Activated CD8-positive, alpha-beta memory T cell treated with anti-CD3 and anti-CD28 coated beads for 24 hours (primary cell): Measurements from ENCODE around the gene AFF2.

ENCODE experiments used
- DNase-seq: peaks from one replicate; pipeline ENCODE4 v3.0.0-alpha.2; 2020

Gene AFF2

DNA sequence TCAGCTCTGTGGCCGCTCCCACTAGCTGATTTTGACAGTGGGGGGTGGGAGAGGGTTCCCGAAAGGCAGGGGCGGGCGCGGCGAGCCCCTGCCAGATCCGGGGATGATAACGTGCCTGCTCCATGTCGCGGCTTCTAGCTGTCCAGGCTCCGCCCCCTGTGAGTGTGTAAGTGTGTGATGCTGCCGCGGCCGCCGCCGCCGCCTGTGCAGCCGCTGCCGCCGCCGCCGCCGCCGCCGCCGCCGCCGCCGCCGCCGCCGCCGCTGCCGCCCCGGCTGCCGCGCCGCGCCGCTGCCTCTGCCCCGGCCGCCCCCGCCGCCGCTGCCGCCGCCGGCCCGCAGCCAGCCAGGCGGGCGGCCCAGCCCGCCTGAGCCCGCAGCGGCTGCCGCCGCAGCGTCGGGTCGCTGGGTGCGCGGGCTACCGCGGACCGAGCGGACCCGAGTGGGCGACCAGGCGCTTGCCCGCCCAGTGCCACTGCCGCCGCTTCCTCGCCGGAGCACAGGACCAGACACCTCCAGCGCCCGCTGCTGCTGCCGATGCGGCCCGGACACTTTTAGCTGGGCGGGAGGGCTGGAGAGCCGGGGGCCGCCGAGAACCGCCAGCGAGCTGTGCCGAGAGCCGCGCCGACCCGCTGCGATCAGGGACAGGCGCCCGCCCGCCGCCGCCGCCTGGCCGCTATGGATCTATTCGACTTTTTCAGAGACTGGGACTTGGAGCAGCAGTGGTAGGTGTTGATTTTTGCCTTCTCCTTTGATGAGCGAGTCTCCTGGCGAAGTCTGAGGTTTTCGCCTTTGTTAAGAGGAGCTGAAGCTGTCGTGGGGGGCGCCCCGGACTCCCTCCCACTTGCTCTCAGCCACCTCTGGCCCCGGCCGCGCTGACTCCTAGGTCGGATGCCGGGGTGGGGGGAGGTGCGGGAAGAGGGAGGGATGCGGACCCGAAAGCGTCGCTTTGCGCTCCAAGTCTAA, at the start of gene AFF2:
TSS of gene AFF2 (plus strand) at position 195 of the 963 bp plus-strand sequence. CDS start at position 676, 481 bp downstream.
- peak; percentile 70 for DNase-seq

DNA sequence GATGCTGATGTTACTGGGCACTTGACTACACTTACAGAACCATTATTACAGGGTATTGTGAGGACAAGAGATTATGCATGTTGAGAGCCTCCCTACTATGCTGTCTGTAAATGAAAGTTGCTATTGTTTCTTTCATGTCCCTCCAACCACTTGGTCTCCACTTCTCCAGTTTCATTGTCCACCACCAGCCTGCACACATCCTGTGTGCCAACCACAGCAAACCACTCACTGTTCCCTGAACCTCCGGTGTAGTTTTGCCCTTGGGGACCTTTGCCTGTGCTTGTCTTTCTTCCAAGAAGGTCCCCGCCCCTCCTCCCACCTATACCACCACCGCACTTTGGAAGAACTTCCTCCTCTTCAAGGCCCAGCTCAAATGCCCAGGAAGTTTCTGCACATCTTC, 43.1 kb upstream of the AFF2 start:
- no peak for DNase-seq

DNA sequence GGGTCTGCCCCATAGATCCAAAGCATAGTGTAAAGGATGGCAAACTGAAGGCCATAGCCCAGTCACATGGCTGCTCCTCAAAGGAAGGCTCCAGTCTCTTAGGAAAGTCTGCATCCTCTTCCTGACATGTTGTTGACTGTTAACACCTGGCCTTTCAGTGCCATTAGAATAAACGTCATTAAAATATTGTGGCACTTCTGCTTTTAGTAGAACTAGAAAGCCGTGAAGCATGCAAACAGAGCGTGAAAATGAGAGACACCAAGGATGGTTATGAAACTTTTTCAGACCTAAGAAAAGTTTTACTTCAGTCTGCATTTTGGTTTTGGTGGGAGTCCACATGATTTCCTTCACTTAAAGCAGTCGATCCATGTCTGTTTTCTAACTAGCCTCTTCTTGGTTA, 41.1 kb upstream of the AFF2 start:
- DNase-seq = no peak

DNA sequence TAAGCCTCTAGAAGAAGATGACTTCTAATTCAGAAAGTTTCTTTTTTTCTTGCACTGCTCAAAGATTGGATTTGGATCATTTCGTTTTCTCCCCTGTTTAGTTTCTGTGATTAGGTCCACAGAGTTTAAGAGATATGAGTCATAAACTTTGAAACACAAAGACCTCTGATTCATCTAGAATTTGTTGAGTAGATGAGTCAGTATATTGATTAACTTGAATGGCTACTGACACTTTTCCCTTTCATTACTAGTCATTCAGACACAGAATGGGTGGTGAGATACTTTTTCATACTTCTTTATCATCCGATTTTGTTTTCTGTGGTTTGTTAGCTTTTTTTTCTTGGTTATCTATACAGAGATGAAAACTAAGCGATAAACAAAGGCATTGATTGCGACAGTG, 34.1 kb upstream of the AFF2 start:
- DNase-seq = no peak

DNA sequence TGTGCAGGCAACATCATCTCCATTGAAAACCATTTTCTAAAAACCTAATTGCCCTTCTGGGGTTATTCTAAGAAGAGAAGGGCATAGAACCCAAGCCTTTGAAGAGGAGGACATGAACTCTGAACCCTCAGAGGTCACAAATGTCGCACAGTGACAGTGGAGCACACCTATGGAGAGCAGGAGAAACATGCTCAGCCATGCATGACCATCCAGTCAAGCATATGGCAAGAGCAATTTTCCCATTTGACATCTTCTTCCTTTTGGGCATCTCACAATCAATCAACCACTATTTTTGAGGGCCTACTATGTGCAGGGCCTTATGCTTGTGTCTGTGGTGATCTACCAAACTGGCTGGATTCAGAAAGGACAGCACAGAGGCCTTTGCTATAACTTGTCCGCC, 30.1 kb upstream of the AFF2 start:
- no peak for DNase-seq

DNA sequence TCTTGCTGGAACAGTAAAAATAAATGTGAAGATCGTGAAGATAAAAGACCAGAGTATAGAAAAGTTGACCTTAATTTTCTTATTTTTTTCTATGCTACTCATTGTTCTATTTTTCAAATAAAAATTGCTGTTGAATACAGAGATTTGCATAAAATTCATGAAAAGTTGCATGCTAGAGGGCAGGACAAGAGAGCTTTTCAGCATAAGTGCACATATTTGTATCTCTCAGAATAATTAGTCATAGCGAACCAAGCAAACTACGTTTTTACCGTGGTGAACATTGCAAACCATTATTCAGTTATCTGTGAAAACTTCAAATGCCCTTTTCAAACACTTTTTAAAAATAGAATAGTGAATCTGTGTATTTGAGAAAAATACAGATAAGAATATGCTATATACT, 26.4 kb upstream of the AFF2 start:
- DNase-seq = no peak

DNA sequence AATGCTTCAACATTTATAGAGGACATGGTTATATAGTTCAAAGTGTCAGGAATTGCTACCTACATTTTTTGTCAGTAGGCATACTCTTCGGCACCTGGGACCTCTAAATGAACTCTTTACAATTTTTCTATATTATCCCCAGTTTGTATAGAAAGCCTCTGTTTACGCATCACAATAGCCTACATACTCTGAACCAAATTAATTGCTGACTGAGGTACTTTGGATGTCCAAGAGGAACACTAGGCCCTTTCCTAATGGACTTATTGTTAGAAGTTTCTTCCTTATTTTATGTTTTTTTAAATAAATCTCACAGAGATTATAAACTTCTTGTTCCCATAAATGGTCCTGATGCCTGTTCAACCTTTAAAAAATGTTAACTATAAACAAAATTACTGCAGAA, 8.4 kb upstream of the AFF2 start:
- DNase-seq = no peak

DNA sequence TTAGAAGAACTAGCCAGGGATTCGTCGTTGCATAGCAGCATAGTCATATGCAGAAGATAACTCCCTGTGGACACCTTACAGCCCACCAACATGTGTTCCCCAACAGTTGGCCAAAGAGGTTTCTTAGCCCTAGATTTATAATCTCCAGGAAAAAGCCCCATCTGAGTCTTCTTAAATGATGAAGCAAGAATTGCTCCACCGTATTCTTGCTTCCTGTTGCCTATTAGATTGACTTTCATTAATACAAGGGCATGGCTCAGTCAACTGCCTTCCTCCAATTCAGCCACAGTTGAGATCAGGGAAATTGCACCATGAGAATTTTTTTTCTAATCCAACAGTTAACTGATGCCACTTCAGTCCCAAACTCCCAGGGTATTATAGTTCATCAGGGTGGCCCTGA, 5.2 kb upstream of the AFF2 start:
- no peak for DNase-seq

DNA sequence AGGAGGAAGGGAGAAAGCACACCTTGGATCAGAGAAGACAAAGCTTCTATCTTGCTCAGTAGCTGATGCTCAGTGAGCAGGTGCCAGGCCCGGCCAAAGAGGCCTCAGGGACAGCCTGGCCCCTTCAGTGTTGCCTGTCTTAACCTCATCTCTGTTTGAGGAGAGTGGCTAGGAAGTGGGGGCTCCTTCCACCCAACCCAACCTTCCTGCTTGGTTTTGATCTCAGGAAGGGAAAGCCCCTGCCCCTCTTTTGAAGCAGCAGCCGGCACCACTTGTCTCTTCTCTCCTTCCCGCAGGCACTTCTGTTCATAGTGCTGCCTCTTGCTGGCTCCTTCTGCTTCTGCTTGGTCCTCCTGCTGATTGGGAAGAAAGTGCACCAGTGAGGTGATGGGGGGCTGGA, 2.4 kb upstream of the AFF2 start:
- no peak for DNase-seq

DNA sequence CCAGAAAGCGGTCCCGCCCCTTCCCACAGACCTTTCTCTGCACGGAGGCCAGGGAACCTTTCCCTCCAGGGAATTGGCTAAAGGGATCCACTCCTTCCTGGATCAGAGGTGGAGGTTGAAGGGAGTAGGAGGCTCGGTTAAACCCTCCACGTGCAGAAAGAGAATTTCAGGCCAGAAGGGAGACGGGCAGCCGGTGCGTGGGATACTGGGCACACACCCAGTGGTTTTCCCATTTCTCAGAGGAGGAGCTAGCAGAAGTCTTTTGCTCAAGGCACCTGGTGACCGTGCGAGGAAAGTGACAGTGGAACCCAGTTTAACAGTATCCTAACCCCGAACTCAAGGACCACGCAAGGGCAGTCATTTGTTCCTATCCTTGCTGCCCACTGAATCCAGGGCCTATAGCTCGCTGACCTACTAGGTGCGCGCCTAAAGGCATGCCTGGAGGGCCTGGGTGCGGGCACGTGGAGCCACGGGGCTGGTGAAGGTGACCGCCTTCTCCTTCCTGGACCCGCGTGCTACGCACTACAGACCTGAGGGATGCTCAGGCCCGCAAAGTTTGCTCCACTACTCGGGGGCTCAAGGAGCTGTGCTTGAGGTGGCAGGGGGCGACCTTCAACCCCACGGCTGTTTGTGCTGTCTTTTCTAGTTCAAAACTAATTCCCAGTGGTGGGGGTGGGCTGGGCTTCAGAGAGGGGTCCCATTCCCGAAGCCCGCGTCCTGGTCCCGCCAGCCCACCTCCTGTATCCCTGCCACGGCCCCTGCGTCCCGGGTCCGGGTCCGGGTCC, 587 bp upstream of the AFF2 start:
- DNase-seq = no peak

DNA sequence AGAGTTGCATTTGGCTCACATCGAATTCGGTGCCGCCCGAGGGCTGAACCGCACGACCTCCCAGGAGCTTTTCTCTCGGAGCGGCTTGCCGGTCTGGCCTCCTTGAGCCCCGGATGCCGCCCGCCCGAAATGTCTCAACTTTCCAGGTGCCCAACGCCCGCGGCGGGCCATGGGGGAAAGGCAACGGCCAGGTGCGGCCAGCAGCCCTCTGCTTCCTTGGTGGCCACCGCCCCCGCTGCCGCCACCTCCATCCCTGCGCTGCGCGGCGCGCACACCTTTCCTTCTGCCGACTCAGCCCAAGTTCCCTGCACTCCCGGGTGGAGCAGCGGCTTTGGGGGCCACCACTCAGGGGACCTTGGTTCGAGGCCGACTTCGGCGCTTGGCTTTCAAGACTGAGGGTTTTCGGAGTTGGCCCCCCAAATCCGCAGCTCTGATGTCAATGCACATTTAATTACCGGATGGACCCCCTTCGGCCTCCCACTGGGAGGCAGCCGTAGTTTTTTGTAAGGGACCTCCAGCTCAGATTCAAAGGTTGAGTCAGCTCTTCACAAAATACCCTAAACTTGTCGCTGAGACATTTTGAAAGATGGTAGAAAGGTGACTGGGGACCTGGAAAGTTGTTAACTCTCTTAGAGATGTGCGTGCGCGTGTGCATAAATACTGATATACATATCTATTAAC, 1.1 kb downstream of the AFF2 start:
- no peak for DNase-seq

DNA sequence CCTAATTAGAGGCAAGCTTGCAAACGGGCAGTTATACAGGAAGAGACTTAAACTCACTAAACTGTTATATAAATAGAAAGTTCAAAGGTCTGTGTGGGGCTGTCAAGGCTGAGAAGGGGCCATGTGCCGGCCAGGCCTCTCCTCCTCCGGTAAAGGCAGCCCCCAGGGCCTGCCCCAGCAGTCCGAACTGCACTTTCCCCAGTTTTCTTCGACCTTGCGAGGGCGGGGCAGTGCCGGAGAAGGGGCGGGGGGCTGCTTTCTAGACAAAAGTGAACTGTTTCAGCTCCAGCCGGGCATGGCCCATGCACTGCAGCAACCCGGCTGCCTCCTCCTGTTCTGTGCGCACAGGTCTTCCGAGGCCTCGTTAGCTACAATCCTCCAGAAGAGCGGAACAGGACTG, 4.1 kb downstream of the AFF2 start:
- DNase-seq = no peak

DNA sequence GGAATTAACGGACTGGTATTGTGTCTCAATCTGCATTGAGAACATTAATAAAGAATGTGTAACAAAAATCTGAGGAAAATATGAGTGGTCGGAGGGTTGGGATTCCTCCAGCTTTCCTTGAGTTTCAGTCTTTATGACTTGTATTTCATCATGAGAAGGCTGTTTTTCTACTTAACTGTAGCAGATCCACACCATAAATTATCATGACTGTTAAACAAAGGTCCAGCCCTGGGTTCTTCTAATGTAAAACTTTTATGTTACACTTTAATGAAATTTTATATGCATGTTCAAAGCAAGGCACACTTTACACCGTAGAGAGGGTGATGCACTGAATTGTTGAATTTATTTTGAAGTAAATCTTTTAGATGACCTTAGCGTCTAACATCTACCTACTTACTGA, 7.0 kb downstream of the AFF2 start:
- no peak for DNase-seq

DNA sequence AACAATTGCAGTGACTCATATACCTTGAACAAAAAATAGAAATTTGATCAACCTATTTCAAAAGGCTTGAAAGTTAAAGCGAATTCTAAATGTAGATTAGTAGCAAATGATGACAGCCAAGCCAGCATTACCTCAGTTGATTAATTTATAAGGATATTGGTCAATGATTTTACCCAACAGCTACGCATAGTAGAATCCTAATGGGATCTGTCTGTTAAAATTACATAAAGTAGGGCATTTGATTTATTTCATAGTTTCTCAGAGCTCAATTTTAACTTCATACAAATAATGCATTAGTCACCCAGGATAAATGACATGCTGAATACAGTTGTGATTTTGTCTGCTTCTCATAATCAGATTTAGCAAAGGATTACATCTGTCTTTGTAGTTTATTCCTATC, 12.0 kb downstream of the AFF2 start:
- DNase-seq = no peak

DNA sequence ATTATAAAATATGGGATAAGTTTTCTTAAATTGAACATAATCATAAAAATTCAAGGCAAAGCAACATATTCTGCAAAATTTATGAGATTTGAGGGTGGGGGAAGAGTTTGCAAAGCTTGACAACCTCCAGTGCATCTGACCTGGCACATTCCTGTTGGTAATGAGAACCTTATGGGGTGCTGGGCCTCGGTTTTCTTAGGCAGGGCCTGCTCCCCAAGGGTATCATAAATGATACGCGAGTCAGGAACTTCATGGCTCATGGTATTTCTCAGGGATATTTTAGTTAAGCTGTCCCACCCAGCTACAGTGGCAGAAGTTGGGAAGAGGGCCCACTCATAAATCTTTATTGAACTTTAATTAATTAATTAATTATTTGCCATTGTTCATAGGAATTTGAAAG, 13.2 kb downstream of the AFF2 start:
- no peak for DNase-seq

DNA sequence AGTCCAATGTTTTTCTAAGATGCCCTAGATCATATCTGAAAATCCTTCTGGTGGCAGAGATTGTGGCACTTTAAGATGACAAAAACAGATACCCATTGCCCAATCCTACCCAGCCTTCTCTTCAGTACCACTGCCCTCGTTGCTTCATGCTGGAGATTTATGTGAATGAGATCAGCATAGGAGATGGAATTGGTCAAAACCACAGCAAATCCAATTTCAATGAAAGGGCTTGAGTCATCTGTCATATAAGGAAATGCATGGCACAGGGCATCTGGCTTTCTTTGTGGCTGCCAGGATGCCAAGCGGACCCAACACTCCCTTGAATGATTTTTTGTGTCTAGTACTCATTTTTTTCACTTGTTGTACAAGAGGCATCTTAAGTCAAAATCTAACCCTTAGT, 16.8 kb downstream of the AFF2 start:
- DNase-seq = no peak

DNA sequence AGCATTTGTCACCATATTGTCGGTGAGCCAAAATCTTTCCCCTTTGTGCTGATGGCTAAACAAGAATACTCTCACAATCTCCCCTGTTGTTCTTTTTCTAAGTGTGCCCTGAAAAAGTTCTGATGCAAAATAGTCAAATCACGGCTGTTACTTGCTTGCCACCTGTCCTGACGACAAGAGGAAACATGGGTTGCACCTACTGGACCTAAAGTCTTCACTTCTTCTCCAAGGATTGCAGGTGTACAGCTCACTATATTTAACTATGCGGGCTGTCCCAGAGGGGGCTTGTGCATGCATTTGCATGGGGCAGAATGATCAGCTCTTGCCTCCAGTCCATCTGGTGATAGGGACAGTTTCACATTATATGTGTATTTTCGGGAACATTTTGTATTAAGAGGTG, 21.6 kb downstream of the AFF2 start:
- no peak for DNase-seq

DNA sequence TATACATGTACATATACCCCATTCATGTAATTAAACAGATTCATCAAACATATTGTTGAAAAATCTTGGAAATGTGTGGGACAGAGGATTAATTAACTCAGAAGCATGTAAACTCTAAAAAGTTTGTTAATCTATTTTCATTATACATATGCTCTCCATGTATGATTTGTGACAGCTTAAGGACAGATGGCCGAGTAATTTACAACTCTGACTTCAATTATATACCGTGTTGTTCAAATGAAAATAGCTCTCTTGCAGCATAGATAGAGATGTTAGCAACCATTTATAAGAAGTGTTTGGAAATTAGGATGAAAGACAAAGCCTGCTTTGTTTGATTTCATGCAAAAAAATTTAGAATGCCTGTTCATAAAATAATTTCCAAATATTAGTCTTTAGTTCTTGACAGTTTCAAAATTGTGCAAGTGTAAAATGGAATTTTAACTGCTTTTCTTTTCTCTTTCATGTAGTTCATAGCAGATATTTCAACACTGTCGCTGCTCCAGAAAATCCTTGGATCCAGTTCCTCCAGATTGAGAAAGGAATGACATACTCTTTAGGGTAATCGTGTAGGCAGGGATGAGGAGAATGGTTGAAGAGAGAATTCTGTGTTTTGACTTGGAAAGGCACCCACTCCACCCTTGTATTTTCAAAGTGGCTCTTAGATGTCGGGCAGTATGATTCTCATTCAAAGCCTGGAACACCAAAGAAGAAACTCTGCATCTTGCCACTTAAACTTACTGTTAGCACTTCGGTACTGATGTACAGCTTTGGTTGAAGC, 23.1 kb downstream of the AFF2 start:
- no peak for DNase-seq

DNA sequence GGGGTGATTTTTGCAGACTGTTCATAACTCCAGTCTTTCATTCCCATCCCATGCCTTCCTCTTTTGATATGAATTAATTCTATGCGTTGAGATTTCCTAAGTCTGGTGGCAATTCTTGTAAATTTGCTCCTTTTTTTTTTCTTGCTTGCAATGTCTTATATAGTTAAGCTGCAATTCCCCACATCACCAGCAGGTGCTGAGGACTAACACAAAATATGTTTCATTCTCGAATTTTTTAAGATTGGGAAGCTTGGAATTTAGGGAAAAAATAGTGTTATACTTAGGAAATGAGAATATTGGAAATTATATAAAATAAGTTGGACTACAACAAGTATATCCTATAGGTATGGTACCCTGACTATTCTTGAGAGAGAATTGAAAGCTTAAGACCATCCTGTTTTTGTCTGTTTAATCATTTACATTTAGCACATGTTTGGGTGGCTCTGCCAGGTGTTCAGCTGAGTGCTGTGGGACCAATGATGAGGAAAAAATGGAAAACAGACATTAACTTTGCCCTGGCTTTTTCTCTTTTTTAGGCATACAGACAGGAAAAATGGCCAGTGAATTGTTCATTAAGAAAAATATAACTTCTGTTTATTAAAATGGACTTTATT, 30.2 kb downstream of the AFF2 start:
- DNase-seq = no peak

DNA sequence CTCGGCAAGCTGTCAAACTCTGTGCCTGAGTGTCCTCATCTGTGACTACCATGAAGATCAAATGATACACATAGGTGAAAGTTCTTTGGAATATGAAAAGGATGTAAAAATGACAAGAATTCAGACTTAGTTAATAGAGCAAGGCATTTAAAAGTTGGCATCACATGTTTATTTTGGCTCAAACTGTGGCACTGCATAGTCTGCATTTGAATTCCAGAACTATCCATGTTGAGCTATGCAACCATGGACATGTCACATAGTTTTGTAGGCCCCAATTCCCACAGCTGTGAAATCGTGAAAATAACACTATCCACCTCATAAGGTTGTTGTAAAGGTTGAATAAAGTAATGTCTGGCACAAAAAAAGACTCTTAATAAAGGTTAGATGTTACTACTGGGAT, 33.9 kb downstream of the AFF2 start:
- no peak for DNase-seq

DNA sequence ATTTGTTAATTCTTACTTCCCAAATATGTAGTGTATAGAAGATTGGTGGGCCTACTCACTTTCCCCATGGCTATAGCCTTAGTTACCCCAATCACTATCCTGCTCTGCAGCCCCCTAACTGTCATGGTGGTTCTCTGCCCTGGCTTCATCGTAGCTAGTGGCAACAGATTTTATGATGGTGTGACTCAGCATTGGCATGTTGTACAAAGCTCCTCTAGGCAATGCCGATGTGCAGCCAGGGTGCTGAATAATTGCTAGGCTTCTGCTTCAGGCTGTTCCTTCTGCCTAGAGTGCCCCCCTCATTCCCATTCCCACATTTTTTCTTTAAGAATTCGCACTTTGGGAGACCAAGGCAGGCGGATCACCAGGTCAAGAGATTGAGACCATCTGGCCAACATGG, 35.2 kb downstream of the AFF2 start:
- no peak for DNase-seq

DNA sequence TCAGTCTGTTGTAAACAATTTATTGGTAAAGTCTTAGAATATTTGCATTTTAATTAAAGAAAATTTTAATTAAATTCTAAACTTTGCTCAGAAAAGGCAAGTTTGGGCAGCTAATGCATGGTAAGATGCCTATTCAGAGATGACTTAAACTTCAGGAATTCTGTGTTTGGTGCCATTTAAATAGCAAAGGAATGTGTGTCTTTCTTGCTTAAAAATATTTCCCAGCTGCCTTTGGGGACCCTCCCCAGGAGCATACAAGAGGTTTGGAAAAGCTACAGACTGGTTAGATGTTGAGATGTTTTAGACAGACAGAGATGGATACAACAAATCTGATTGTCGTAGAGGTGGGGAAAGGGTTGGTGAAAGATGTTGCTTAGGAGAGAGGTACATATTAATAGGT, 36.5 kb downstream of the AFF2 start:
- DNase-seq = no peak
